Ovary (tissue), 9 donors: ENCODE data around the gene SLC6A12. TPM values are rescaled to one million over a fixed set of nuclear protein-coding genes. Genes with fewer than 3 reads are reported as not detected.

ENCODE experiments used
- DNase-seq, 5 donors: peaks; one replicate each; pipeline ENCODE4 v3.0.0-alpha.2; 2019 to 2020
- H3K27ac ChIP-seq, 2 donors: fragments of 200-600 bp; one replicate each; pipeline versions ENCODE4 v1.5.1 to v1.8.0; 2019 to 2022
- H3K27me3 ChIP-seq: fragments of 200-600 bp; one replicate; pipeline ENCODE4 v1.8.0; 2022
- H3K36me3 ChIP-seq: fragments of 200-600 bp; sonication (generic); one replicate; pipeline ENCODE4 v1.5.1; 2019
- H3K4me1 ChIP-seq: one replicate; pipeline ENCODE4 v1.8.1; 2013; ENCODE audit warnings: mild to moderate bottlenecking, moderate library complexity; ENCODE audit not compliant: insufficient read depth
- H3K4me3 ChIP-seq: fragments of 200-600 bp; sonication (generic); one replicate; pipeline ENCODE4 v1.5.1; 2017
- H3K9me3 ChIP-seq, 2 donors: fragments of 200-600 bp in 1 of 2; sonication (generic) in 1 of 2; one replicate each; pipeline versions ENCODE4 v1.5.1 to v1.8.1; 2013 to 2019; ENCODE audit warnings: mild to moderate bottlenecking in 1 of 2, moderate library complexity in 1 of 2
- EP300 ChIP-seq: sonication (generic); formaldehyde crosslinking; IDR thresholded peaks from one replicate; pipeline ENCODE4 v1.6.1; 2017; ENCODE audit warnings: antibody characterized with exemption
- POLR2A ChIP-seq: fragments of 450-650 bp; IDR thresholded peaks from one replicate; pipeline ENCODE4 v1.6.1; 2017; ENCODE audit warnings: antibody characterized with exemption, mild to moderate bottlenecking, moderate library complexity
- WGBS, 3 donors: extraction: QIAGEN DNeasy Blood & Tissue Kit in 1 of 3; methylation state at CpG; one replicate each; pipeline versions ENCODE4 v1.1.5 to v1.1.7; 2013 to 2017; 5-methylcytosine and 5-hydroxymethylcytosine counted together
- intact Hi-C, 4 donors: fragments of 100-400 bp; cut with DNase I; formaldehyde crosslinking; loops; one replicate each; pipeline versions ENCODE4 v1.11.0 to v1.15.1; 2022 to 2023
- polyA plus RNA-seq, 2 donors: library from polyadenylated mRNA; stranded (reverse); fragments of 200-250 nt in 1 of 2; fragments of 350-450 nt in 1 of 2; fragmentation: Illumina TruSeq in 1 of 2; extraction: RNeasy Lipid Tissue Mini Kit (QIAGEN cat#74804) in 1 of 2; gene quantifications; one replicate each; pipeline ENCODE4 v1.2.3, GENCODE V29; 2013 to 2014
- total RNA-seq, 7 donors: library from RNA; depleted of rRNA in 2 of 7; stranded (reverse); fragments of >200 nt in 2 of 7; fragmentation: NEBNext Ultra II Directional in 3 of 7; extraction: Animal tissue kit (Norgen Biotek cat#: 25700) in 3 of 7; gene quantifications; one replicate each; pipeline versions ENCODE4 v1.1.0 to v1.2.4, GENCODE V29; 2016 to 2023
- TF ChIP-seq, protein P1 (sequence below), 3 donors: fragments of 450-650 bp in 2 of 3; fragments of 200-600 bp in 1 of 3; IDR thresholded peaks; one replicate each; pipeline versions ENCODE4 v1.5.1 to v1.8.0; 2016 to 2022; ENCODE audit warnings: antibody characterized with exemption in 3 of 3, mild to moderate bottlenecking in 1 of 3
- donor health status: DM: no; HTN: no; CAD: no; lungs with moderate emphysema.
- donor health status: DM: no; HTN: no; CAD: no.
- donor health status: Bipolar disorder and iron deficiency.
- donor health status: DM: yes; HTN: yes; CAD: no.
- donor health status: DM: no; HTN: no; CAD: no.
- donor health status: DM: yes; HTN: yes; CAD: no.

The SLC6A12 gene
- total and polyA plus RNA-seq, 9 donors, result 0.24 to 7.5 (median 1.5) TPM; not detected in 1

- no peaks in the 10 kb centered on the region for H3K36me3 ChIP-seq
- no peaks in the 10 kb centered on the region for H3K9me3 ChIP-seq
- intact Hi-C loops, result no loop called here
- 56 to 73% (median 60%) methylated on average over 12 to 16 of the region's 16 CpGs for WGBS, 3 donors
- TF ChIP-seq EP300 (no peak), POLR2A (no peak)
- TF ChIP-seq, protein P1, sequence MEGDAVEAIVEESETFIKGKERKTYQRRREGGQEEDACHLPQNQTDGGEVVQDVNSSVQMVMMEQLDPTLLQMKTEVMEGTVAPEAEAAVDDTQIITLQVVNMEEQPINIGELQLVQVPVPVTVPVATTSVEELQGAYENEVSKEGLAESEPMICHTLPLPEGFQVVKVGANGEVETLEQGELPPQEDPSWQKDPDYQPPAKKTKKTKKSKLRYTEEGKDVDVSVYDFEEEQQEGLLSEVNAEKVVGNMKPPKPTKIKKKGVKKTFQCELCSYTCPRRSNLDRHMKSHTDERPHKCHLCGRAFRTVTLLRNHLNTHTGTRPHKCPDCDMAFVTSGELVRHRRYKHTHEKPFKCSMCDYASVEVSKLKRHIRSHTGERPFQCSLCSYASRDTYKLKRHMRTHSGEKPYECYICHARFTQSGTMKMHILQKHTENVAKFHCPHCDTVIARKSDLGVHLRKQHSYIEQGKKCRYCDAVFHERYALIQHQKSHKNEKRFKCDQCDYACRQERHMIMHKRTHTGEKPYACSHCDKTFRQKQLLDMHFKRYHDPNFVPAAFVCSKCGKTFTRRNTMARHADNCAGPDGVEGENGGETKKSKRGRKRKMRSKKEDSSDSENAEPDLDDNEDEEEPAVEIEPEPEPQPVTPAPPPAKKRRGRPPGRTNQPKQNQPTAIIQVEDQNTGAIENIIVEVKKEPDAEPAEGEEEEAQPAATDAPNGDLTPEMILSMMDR (IDR thresholded peaks at IDR 0.05), result no peak
- peak overlapping the region in 1 of 2 donors; percentile 37 for H3K27ac ChIP-seq
- peak overlapping the region; percentile 44 for H3K4me3 ChIP-seq
- no peak for DNase-seq
- H3K4me1 ChIP-seq, result peaks cover 6% of the 10 kb centered on the region
- no peaks in the 10 kb centered on the region for H3K27me3 ChIP-seq
These were observed 10.9 kb downstream of the SLC6A12 start for GRCh38 chr12:203074-203461.

DNA sequence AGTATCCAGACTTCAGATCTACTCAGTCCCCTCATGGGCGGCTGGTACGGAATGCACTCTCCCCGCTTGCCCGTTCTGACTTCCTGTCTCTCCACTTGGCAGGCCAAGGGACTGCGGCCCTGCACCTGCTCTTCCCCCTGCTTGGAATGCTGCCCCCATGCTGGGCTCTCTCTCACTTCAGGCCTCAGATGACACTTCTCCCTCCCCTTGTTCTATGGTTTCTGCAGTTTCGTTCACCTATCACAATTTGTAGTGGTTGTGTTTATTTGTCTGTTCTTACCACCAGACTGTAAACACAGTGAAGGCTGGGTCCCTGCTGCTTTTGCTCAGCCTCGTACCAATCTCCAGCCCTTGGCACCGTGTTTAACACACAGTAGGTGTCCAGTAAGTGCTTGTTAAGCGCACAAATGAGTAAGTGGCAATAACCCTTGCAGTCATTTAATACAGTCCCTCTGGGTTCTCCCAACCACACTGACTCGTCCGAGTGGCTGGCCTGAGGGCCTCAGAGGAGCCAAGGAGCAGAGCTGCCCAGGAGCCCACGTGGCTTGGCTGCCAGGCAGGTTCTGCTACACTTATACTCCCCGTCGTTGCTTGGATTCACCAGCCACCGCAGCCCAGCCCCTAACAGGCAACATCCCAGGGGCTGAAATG is 11.8 kb downstream of the SLC6A12 start:
- 61 to 76% (median 71%) methylated on average over 15 of the region's 15 CpGs for WGBS, 3 donors
- Histone ChIP-seq H3K4me3 (no peak overlapping the region), H3K27ac (no peak overlapping the region), H3K36me3 (no peaks in the 10 kb centered on the region), H3K4me1 (peaks cover 6% of the 10 kb centered on the region), H3K27me3 (no peaks in the 10 kb centered on the region), H3K9me3 (no peaks in the 10 kb centered on the region)
- no peak for TF ChIP-seq POLR2A
- TF ChIP-seq EP300, result no peak
- TF ChIP-seq, protein P1 (IDR thresholded peaks at IDR 0.05), result no peak
- no peak for DNase-seq
- intact Hi-C loops, result no loop called here

DNA sequence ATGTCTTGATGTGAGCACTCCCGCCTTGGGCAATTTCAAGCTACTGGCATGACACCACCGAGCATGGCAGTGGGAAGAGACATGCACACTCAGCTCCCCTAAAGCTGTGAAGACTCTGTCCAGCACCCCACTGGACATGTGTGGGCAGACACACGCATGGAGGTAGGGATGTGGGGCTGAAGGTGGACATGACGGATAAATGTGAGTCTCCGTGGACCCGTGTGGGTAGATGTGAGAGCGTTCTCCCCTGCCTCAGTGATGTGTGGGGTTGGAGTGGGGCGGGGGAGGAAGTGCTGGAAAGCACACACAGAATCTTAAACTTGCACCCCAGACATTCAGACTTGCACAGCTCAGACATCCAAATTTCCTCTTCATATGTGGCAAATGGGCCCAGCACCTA is 12.6 kb downstream of the SLC6A12 start:
- Histone ChIP-seq H3K27ac (no peak overlapping the region), H3K9me3 (no peaks in the 10 kb centered on the region), H3K4me1 (peaks cover 6% of the 10 kb centered on the region), H3K27me3 (no peaks in the 10 kb centered on the region), H3K4me3 (no peak overlapping the region), H3K36me3 (no peaks in the 10 kb centered on the region)
- intact Hi-C loops, result no loop called here
- TF ChIP-seq POLR2A (no peak), EP300 (no peak)
- TF ChIP-seq, protein P1 (IDR thresholded peaks at IDR 0.05), result no peak
- WGBS, 3 donors, result 69 to 84% (median 78%) methylated on average over 8 of the region's 8 CpGs
- DNase-seq, result no peak

GRCh38 chr12:198705-199104 is 15.3 kb downstream of the SLC6A12 start:
- peaks cover 1% of the 10 kb centered on the region for H3K4me1 ChIP-seq
- H3K4me3 ChIP-seq, result no peak overlapping the region
- TF ChIP-seq POLR2A (no peak), EP300 (no peak)
- TF ChIP-seq, protein P1 (IDR thresholded peaks at IDR 0.05), result no peak
- no peak overlapping the region for H3K27ac ChIP-seq
- H3K36me3 ChIP-seq, result no peaks in the 10 kb centered on the region
- DNase-seq, result no peak
- no peaks in the 10 kb centered on the region for H3K9me3 ChIP-seq
- WGBS, 3 donors, result 40 to 62% (median 51%) methylated on average over 9 of the region's 9 CpGs
- intact Hi-C loops, result no loop called here
- no peaks in the 10 kb centered on the region for H3K27me3 ChIP-seq
